MCF 10A (cell line): ENCODE data around the gene ZNF468. TPM values are rescaled to one million over a fixed set of nuclear protein-coding genes. Genes with fewer than 3 reads are reported as not detected.

ENCODE experiments used
- BruUV-seq: library from RNA; stranded (reverse); fragments of 400-500 nt; replicated peaks from 2 replicates; lab custom pipeline; 2021; lab: Mats Ljungman, UMichigan
- CTCF ChIA-PET: fragments of 300-600 bp; sonication (Branson Sonifier 250); formaldehyde crosslinking; extraction: SDS; loops from one replicate; lab custom pipeline; 2021; ENCODE audit warnings: antibody characterized with exemption, inconsistent platforms; lab: Yijun Ruan, JAX
- POLR2A ChIA-PET: fragments of 300-600, 350-650 bp; sonication (Branson Sonifier 250); formaldehyde crosslinking; extraction: SDS; loops from one replicate; lab custom pipeline; 2020; ENCODE audit warnings: antibody characterized with exemption, inconsistent platforms; lab: Yijun Ruan, JAX
- DNase-seq: peaks from one replicate; pipeline ENCODE4 v3.0.0-alpha.2; 2018; ENCODE audit not compliant: unreplicated experiment
- H3K27ac Mint-ChIP-seq: one replicate; pipeline ENCODE4 v1.8.0; 2022; ENCODE audit warnings: mild to moderate bottlenecking, low read depth, mixed read lengths; ENCODE audit not compliant: unreplicated experiment
- H3K27me3 Mint-ChIP-seq: one replicate; pipeline ENCODE4 v1.8.0; 2022; ENCODE audit warnings: mixed read lengths; ENCODE audit not compliant: insufficient read depth, unreplicated experiment
- H3K36me3 Mint-ChIP-seq: one replicate; pipeline ENCODE4 v1.8.0; 2022; ENCODE audit warnings: mild to moderate bottlenecking, moderate library complexity, mixed read lengths; ENCODE audit not compliant: insufficient read depth, unreplicated experiment
- H3K4me1 Mint-ChIP-seq: one replicate; pipeline ENCODE4 v1.8.0; 2022; ENCODE audit warnings: mixed read lengths; ENCODE audit not compliant: insufficient read depth, unreplicated experiment
- H3K4me3 Mint-ChIP-seq: one replicate; pipeline ENCODE4 v1.8.0; 2022; ENCODE audit warnings: mild to moderate bottlenecking, moderate library complexity, mixed read lengths; ENCODE audit not compliant: unreplicated experiment
- H3K9me3 Mint-ChIP-seq: one replicate; pipeline ENCODE4 v1.8.0; 2022; ENCODE audit warnings: mixed read lengths; ENCODE audit not compliant: unreplicated experiment
- CTCF ChIP-seq: fragments of 200-600 bp; IDR thresholded peaks from one replicate; pipeline ENCODE4 v1.8.0; 2022; ENCODE audit warnings: antibody characterized with exemption, mild to moderate bottlenecking; ENCODE audit not compliant: unreplicated experiment
- intact Hi-C: fragments of 100-400 bp; cut with micrococcal nuclease; formaldehyde crosslinking; loops from 2 replicates; pipeline ENCODE4 v1.14.1; 2022
- total RNA-seq: library from RNA; stranded (reverse); gene quantifications from 2 replicates; pipeline ENCODE4 v1.2.3, GENCODE V29; 2022

ZNF468 gene
- total RNA-seq, 1 experiment from 2014 or later = 9.6 TPM

DNA sequence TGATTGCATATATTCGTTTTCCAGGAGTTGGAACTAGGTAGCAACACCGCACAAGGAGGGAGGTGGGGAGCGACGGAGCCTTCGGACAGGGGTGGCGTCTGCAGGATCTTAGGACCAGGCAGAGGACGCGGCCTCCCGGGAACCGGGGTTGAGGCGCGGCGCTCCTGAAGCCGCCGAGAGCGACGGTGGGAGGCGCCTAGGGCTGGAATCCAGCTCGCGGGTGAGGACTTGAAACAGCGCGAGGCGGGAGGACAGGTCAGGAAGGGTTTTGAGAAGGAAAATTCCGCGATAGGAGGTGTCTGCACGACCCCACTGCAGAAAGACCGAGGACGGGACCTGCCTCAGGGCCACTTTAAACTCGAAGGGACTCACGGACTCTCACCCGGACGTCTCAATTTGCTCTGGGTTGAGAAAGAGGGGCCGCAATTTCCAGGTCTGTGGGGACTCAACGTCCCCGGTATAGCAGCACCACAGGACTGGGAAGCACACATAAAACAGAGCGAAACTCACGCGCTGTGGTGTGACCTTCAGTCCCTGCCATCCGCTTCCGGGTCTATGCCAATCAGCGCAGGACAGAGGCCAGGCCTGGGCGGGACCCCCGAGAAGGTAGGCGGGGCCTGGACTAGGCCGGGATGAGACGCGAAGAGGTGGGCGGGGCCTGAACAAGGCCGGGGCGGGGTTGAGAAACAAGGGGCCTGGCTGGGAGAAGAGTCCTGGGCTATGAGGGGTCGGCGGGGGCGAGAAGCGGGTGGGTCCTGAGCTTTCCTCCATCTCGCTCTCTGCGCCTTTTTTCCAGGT, 39.9 kb upstream of the ZNF468 start, which contains the start of gene ZNF320:
Gene ZNF320 (minus strand): TSS at position 498 of the 798 bp plus-strand sequence. CDS start 7,380 bp downstream, outside the sequence.
- intact Hi-C loops = loop anchor here (1.0 kb wide), 1 partner anchor 45 kb away; no protein-coding TSS in a partner anchor
- ChIA-PET POLR2A (interaction anchor here (0.7 kb wide), 2 partner anchors 25 to 1262 kb away, joined by 3 to 4 read pairs; partner anchors contain the start of gene LENG1), CTCF (interaction anchor here (1.5 kb wide), 1 partner anchor 13 kb away, joined by 4 read pairs; no protein-coding TSS in a partner anchor)
- Mint-ChIP-seq H3K27me3 (no peaks in the 10 kb centered on the region), H3K4me3 (peak within 1 kb of the TSS; percentile 75), H3K36me3 (peaks cover 13% of the 10 kb centered on the region), H3K4me1 (no peaks in the 10 kb centered on the region), H3K27ac (peak within 1 kb of the TSS; percentile 69), H3K9me3 (peaks cover 20% of the 10 kb centered on the region)
- DNase-seq = peak; percentile 87
- BruUV-seq = TSS peak; percentile 64
- no peak for TF ChIP-seq CTCF

- Mint-ChIP-seq H3K27ac (peak overlapping the region; percentile 69), H3K27me3 (no peaks in the 10 kb centered on the region), H3K36me3 (peaks cover 21% of the 10 kb centered on the region), H3K9me3 (peaks cover 20% of the 10 kb centered on the region), H3K4me1 (no peaks in the 10 kb centered on the region), H3K4me3 (peak overlapping the region; percentile 75)
- POLR2A ChIA-PET = interaction anchor here (0.7 to 1.5 kb wide), 4 partner anchors 26 to 1263 kb away, joined by 3 to 5 read pairs (median 4); partner anchors contain the start of genes LENG1 and ZNF816
- CTCF ChIA-PET = interaction anchor here (0.6 to 0.7 kb wide), 2 partner anchors 660 to 976 kb away, joined by 3 to 4 read pairs; no protein-coding TSS in a partner anchor
- no peak for TF ChIP-seq CTCF
- BruUV-seq = no TSS peak
- intact Hi-C loops = loop anchor here (1.0 kb wide), 1 partner anchor 46 kb away; no protein-coding TSS in a partner anchor
- DNase-seq = peak; percentile 12
These were observed 39.2 kb upstream of the ZNF468 start for GRCh38 chr19:52896431-52897137.

DNA sequence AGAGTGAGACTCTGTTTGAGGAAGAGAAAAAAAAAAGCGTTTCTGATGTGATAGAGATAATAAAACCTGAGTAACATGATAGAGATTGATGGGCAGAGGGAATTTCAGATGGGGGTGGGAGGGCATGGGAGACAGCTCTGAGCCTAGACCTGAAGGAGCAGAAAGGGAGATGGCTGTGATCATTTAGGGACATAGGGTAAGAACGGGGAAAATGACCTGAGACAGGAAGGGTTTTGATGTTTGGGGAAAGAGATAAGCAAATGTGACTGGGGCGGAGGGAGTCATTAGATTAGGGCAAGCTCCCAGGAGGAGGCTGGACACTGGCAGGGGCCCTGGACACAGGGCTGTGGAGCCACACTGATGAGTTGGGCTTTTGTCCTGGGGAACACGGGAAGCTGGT, 33.9 kb upstream of the ZNF468 start:
- ChIA-PET CTCF (no interaction called here), POLR2A (no interaction called here)
- no peak for DNase-seq
- BruUV-seq = no TSS peak
- Mint-ChIP-seq H3K36me3 (peaks cover 36% of the 10 kb centered on the region), H3K4me3 (no peak overlapping the region), H3K27me3 (no peaks in the 10 kb centered on the region), H3K9me3 (peaks cover 9% of the 10 kb centered on the region), H3K27ac (no peak overlapping the region), H3K4me1 (no peaks in the 10 kb centered on the region)
- intact Hi-C loops = no loop called here
- TF ChIP-seq CTCF = no peak
